KMS-11 (cell line): ENCODE measurements around the gene COL19A1.

Experiments used
- H2AFZ ChIP-seq: fragments of 200-600 bp; sonication (generic); 2 replicates; pipeline ENCODE4 v1.6.1; 2016; ENCODE audit warnings: antibody characterized with exemption, mixed run types, low read depth
- H3K27ac ChIP-seq: fragments of 200-600 bp; sonication (generic); 2 replicates; pipeline ENCODE4 v1.6.1; 2016; ENCODE audit warnings: mild to moderate bottlenecking, mixed run types
- H3K27me3 ChIP-seq: fragments of 200-600 bp; sonication (generic); 2 replicates; pipeline ENCODE4 v1.6.1; 2017; ENCODE audit warnings: mild to moderate bottlenecking, low read depth, mixed run types, moderate library complexity; ENCODE audit not compliant: insufficient read depth
- H3K36me3 ChIP-seq: fragments of 200-600 bp; sonication (generic); 2 replicates; pipeline ENCODE4 v1.6.1; 2017; ENCODE audit warnings: mild to moderate bottlenecking, mixed run types; ENCODE audit not compliant: insufficient read depth
- H3K4me1 ChIP-seq: fragments of 200-600 bp; sonication (generic); 2 replicates; pipeline ENCODE4 v1.6.1; 2016; ENCODE audit warnings: mild to moderate bottlenecking, low read depth, mixed run types; ENCODE audit not compliant: poor library complexity, severe bottlenecking
- H3K4me2 ChIP-seq: fragments of 200-600 bp; sonication (generic); 2 replicates; pipeline ENCODE4 v1.7.0; 2016; ENCODE audit warnings: mild to moderate bottlenecking, mixed run types
- H3K4me3 ChIP-seq: fragments of 200-600 bp; sonication (generic); IDR thresholded peaks from 2 replicates; pipeline ENCODE4 v1.6.1; 2017; ENCODE audit warnings: low read depth, low read length, mixed read lengths; ENCODE audit not compliant: insufficient read depth
- H3K79me2 ChIP-seq: fragments of 200-600 bp; sonication (generic); 2 replicates; pipeline ENCODE4 v1.6.1; 2016; ENCODE audit warnings: low read depth, mixed run types; ENCODE audit not compliant: insufficient read depth
- H3K9ac ChIP-seq: fragments of 200-600 bp; sonication (generic); 2 replicates; pipeline ENCODE4 v1.6.1; 2016; ENCODE audit warnings: mild to moderate bottlenecking, mixed run types
- H4K20me1 ChIP-seq: fragments of 200-600 bp; sonication (generic); 2 replicates; pipeline ENCODE4 v1.6.1; 2016; ENCODE audit warnings: mild to moderate bottlenecking, mixed run types; ENCODE audit not compliant: insufficient read depth
- TF ChIP-seq, protein P1 (sequence below): fragments of 200-600 bp; sonication (generic); conservative IDR thresholded peaks from 2 replicates; pipeline ENCODE4 v1.6.1; 2017; ENCODE audit warnings: low read depth, mild to moderate bottlenecking, antibody characterized with exemption, low read length, moderate library complexity, mixed read lengths

COL19A1 gene

DNA sequence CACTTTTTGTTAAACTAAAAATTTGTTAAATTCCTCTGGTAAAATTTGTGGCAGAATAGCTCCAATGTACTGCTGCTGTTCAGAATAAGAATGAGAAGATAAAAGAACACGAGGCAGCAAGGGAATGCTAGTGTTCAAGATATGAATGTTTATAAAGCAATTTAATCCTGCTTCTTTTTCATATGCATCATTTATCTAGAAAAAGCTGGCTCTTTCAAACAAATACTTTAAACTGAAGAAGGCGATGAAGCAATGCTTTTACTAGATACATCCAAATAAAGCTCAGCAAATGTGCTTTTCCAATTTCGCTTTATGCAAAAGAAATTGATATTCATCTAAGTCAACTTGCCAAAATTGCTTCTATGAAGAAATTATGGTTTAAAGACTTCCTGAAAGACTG is 370.0 kb downstream of the COL19A1 start:
- TF ChIP-seq, protein P1, sequence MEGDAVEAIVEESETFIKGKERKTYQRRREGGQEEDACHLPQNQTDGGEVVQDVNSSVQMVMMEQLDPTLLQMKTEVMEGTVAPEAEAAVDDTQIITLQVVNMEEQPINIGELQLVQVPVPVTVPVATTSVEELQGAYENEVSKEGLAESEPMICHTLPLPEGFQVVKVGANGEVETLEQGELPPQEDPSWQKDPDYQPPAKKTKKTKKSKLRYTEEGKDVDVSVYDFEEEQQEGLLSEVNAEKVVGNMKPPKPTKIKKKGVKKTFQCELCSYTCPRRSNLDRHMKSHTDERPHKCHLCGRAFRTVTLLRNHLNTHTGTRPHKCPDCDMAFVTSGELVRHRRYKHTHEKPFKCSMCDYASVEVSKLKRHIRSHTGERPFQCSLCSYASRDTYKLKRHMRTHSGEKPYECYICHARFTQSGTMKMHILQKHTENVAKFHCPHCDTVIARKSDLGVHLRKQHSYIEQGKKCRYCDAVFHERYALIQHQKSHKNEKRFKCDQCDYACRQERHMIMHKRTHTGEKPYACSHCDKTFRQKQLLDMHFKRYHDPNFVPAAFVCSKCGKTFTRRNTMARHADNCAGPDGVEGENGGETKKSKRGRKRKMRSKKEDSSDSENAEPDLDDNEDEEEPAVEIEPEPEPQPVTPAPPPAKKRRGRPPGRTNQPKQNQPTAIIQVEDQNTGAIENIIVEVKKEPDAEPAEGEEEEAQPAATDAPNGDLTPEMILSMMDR: no peak

DNA sequence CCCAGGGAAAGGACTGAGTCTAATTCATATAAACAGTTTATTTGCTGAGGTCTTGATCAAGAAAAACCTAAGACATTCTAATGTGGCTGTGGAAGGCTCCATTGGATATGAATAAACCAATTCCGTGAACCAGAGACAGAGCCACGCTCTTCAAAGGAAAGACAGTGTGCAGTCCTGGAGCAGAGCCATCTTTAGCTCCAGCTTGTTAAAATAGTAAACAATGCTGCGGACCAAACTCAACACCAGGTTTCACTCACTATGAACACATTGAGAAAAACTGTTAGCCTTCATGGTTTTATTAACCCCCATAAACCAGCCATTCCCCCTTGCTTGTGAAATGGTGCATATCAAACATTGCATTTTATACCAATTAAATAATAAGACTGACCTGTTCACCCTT is 374.7 kb downstream of the COL19A1 start:
- Histone ChIP-seq H3K36me3 (no peaks in the 10 kb centered on the region), H3K4me2 (no peak overlapping the region), H3K9ac (no peak overlapping the region), H3K4me3 (no peak overlapping the region), H2AFZ (no peak overlapping the region), H4K20me1 (no peaks in the 10 kb centered on the region), H3K79me2 (no peaks in the 10 kb centered on the region), H3K27me3 (no peaks in the 10 kb centered on the region), H3K4me1 (no peaks in the 10 kb centered on the region), H3K27ac (no peak overlapping the region)
- TF ChIP-seq, protein P1: no peak

More for the DNA sequence above, 370.0 kb downstream of the COL19A1 start:
- Histone ChIP-seq H2AFZ (no peak overlapping the region), H3K27ac (no peak overlapping the region), H3K36me3 (no peaks in the 10 kb centered on the region), H4K20me1 (no peaks in the 10 kb centered on the region), H3K4me3 (no peak overlapping the region), H3K9ac (no peak overlapping the region), H3K4me1 (no peaks in the 10 kb centered on the region), H3K79me2 (no peaks in the 10 kb centered on the region), H3K27me3 (no peaks in the 10 kb centered on the region), H3K4me2 (no peak overlapping the region)

DNA sequence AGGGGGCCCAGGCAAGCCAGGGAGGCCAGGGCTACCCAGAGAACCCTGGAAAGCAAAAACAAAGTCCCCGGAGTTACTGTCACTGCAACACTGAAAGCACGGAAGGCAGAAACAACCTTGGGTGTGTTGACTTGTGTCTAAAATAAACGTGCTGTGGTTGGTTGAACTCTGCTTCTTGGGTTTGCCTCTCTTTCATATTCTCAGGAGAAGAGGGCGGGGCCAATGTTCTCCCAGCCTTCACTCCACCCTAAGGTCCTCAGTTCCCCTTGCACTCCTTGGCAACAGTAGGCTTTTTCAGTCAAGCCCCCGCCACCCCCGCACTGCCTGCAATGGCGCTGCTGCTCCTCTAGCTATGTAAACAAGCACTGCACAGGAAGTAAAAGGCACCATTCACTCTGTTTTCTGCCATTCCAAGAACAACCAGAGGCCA is 375.6 kb downstream of the COL19A1 start:
- Histone ChIP-seq H3K9ac (no peak overlapping the region), H3K4me2 (no peak overlapping the region), H3K4me1 (no peaks in the 10 kb centered on the region), H3K27me3 (no peaks in the 10 kb centered on the region), H3K79me2 (no peaks in the 10 kb centered on the region), H3K4me3 (no peak overlapping the region), H4K20me1 (no peaks in the 10 kb centered on the region), H3K27ac (no peak overlapping the region), H3K36me3 (no peaks in the 10 kb centered on the region), H2AFZ (no peak overlapping the region)
- TF ChIP-seq, protein P1: no peak

DNA sequence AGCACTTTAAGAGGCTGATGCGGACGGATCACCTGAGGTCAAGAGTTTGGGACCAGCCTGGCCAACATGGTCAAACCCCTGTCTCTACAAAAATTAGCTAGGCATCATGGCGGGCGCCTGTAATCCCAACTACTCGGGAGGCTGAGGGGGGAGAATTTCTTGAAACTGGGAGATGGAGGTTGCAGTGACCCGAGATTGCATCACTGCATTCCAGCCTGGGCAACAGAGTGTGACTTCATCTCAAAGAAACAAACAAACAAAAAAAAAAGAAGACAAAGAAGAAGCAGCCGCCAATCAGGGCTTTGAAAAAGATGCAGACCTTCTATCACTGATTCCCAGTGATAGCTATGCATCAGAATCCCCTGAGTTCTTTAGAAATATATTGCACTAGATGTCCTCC is 379.8 kb downstream of the COL19A1 start:
- no peaks in the 10 kb centered on the region for H3K79me2 ChIP-seq

More for the DNA sequence above, 379.8 kb downstream of the COL19A1 start:
- Histone ChIP-seq H3K27ac (no peak overlapping the region), H3K9ac (no peak overlapping the region), H4K20me1 (no peaks in the 10 kb centered on the region), H3K27me3 (no peaks in the 10 kb centered on the region), H3K4me2 (no peak overlapping the region), H2AFZ (no peak overlapping the region), H3K4me3 (no peak overlapping the region), H3K36me3 (no peaks in the 10 kb centered on the region), H3K4me1 (no peaks in the 10 kb centered on the region)
- TF ChIP-seq, protein P1: no peak
